H1 (cell line): ENCODE measurements around the gene CENPX. TPM values are rescaled to one million over a fixed set of nuclear protein-coding genes. Genes with fewer than 3 reads are reported as not detected.

Experiments
- polyA plus RNA-seq, 7 experiments: library from polyadenylated mRNA; depleted of rRNA in 3 of 7; stranded (reverse) in 5 of 7; unstranded in 2 of 7; fragments of >200 nt in 5 of 7; fragments of 200-250 nt in 2 of 7; gene quantifications; 1 replicate in 5 of 7; 2 replicates in 1 of 7; 4 replicates in 1 of 7; pipeline versions ENCODE4 v1.2.1 to v1.2.3, GENCODE V29; 2011 to 2013; ENCODE audit warnings: missing spikeins in 2 of 7, mixed read lengths in 2 of 7
- total RNA-seq: library from RNA; stranded (reverse); fragmentation: NEBNext Ultra II Directional; extraction: Animal tissue kit (Norgen Biotek cat#: 25700); gene quantifications from 2 replicates; pipeline ENCODE4 v1.2.1, GENCODE V29; 2021

Gene CENPX
- total and polyA plus RNA-seq, 2 of the 8 experiments (the other 6 are each of a cell fraction or from before 2014, with no cell fraction given): 116 to 122 TPM

Other genes with a start within 250 kb of the CENPX start
- 0.56 and 0.61 TPM in 2 replicates for gene GCGR, start 218.7 kb downstream of the CENPX start, total RNA-seq
- 0.44 and 0.60 TPM in 2 replicates for gene GCGR, start 218.7 kb downstream of the CENPX start, polyA plus RNA-seq (2011; rRNA removed)
- gene MCRIP1, start 189.6 kb downstream of the CENPX start, total RNA-seq: 103 and 115 TPM in 2 replicates
- 151 and 250 TPM in 2 replicates for gene MCRIP1, start 189.6 kb downstream of the CENPX start, polyA plus RNA-seq (2011; rRNA removed)
- not detected in 2 replicates for gene PPP1R27, start 187.8 kb downstream of the CENPX start, total RNA-seq
- 0.27 and 0.30 TPM in 2 replicates for gene PPP1R27, start 187.8 kb downstream of the CENPX start, polyA plus RNA-seq (2011; rRNA removed)
- gene P4HB, start 162.3 kb downstream of the CENPX start, total RNA-seq: 374 and 379 TPM in 2 replicates
- gene P4HB, start 162.3 kb downstream of the CENPX start, polyA plus RNA-seq (2011; rRNA removed): 41.4 and 66.6 TPM in 2 replicates
- gene ARHGDIA, start 151.5 kb downstream of the CENPX start, total RNA-seq: 217 and 246 TPM in 2 replicates
- 62.4 and 155 TPM in 2 replicates for gene ARHGDIA, start 151.5 kb downstream of the CENPX start, polyA plus RNA-seq (2011; rRNA removed)
- gene ALYREF, start 131.3 kb downstream of the CENPX start, total RNA-seq: 186 and 191 TPM in 2 replicates
- gene ALYREF, start 131.3 kb downstream of the CENPX start, polyA plus RNA-seq (2011; rRNA removed): 83.8 and 118 TPM in 2 replicates
- 176 and 182 TPM in 2 replicates for gene ANAPC11, start 131.2 kb downstream of the CENPX start, total RNA-seq
- gene ANAPC11, start 131.2 kb downstream of the CENPX start, polyA plus RNA-seq (2011; rRNA removed): 963 and 1,221 TPM in 2 replicates
- 0.80 and 1.5 TPM in 2 replicates for gene NPB, start 120.6 kb downstream of the CENPX start, total RNA-seq
- 2.5 and 3.9 TPM in 2 replicates for gene NPB, start 120.6 kb downstream of the CENPX start, polyA plus RNA-seq (2011; rRNA removed)
- 29.9 and 31.0 TPM in 2 replicates for gene PCYT2, start 111.5 kb downstream of the CENPX start, total RNA-seq
- 31.3 and 37.7 TPM in 2 replicates for gene PCYT2, start 111.5 kb downstream of the CENPX start, polyA plus RNA-seq (2011; rRNA removed)
- gene SIRT7, start 104.7 kb downstream of the CENPX start, total RNA-seq: 16.6 and 18.7 TPM in 2 replicates
- gene SIRT7, start 104.7 kb downstream of the CENPX start, polyA plus RNA-seq (2011; rRNA removed): 5.8 and 10.3 TPM in 2 replicates
- gene MAFG, start 95.1 kb downstream of the CENPX start, total RNA-seq: 26.9 and 27.7 TPM in 2 replicates
- 25.5 and 36.9 TPM in 2 replicates for gene MAFG, start 95.1 kb downstream of the CENPX start, polyA plus RNA-seq (2011; rRNA removed)
- gene PYCR1, start 85.6 kb downstream of the CENPX start, total RNA-seq: 127 and 145 TPM in 2 replicates
- gene PYCR1, start 85.6 kb downstream of the CENPX start, polyA plus RNA-seq (2011; rRNA removed): 213 and 284 TPM in 2 replicates
- gene MYADML2, start 75.6 kb downstream of the CENPX start, total RNA-seq: 0.17 and 0.26 TPM in 2 replicates
- gene MYADML2, start 75.6 kb downstream of the CENPX start, polyA plus RNA-seq (2011; rRNA removed): 0.47 TPM in 2 replicates
- 0.76 and 1.1 TPM in 2 replicates for gene NOTUM, start 61.7 kb downstream of the CENPX start, total RNA-seq
- gene NOTUM, start 61.7 kb downstream of the CENPX start, polyA plus RNA-seq (2011; rRNA removed): 0.45 and 1.1 TPM in 2 replicates
- gene ASPSCR1, start 45.2 kb downstream of the CENPX start, total RNA-seq: 41.8 and 43.7 TPM in 2 replicates
- gene ASPSCR1, start 45.2 kb downstream of the CENPX start, polyA plus RNA-seq (2011; rRNA removed): 33.3 and 54.6 TPM in 2 replicates
- gene LRRC45, start 427 bp upstream of the CENPX start, total RNA-seq: 28.2 and 29.0 TPM in 2 replicates
- gene LRRC45, start 427 bp upstream of the CENPX start, polyA plus RNA-seq (2011; rRNA removed): 11.5 and 17.3 TPM in 2 replicates
- 167 and 177 TPM in 2 replicates for gene RAC3, start 8.8 kb upstream of the CENPX start, total RNA-seq
- 299 and 520 TPM in 2 replicates for gene RAC3, start 8.8 kb upstream of the CENPX start, polyA plus RNA-seq (2011; rRNA removed)
- gene DCXR, start 14.8 kb upstream of the CENPX start, total RNA-seq: 96.3 and 110 TPM in 2 replicates
- 212 and 338 TPM in 2 replicates for gene DCXR, start 14.8 kb upstream of the CENPX start, polyA plus RNA-seq (2011; rRNA removed)
- gene RFNG, start 28.9 kb upstream of the CENPX start, total RNA-seq: 26.7 and 30.9 TPM in 2 replicates
- 28.4 and 50.3 TPM in 2 replicates for gene RFNG, start 28.9 kb upstream of the CENPX start, polyA plus RNA-seq (2011; rRNA removed)
- 153 and 157 TPM in 2 replicates for gene GPS1, start 29.0 kb upstream of the CENPX start, total RNA-seq
- gene GPS1, start 29.0 kb upstream of the CENPX start, polyA plus RNA-seq (2011; rRNA removed): 277 and 354 TPM in 2 replicates
- gene DUS1L, start 42.9 kb upstream of the CENPX start, total RNA-seq: 68.0 and 69.1 TPM in 2 replicates
- 34.5 and 60.4 TPM in 2 replicates for gene DUS1L, start 42.9 kb upstream of the CENPX start, polyA plus RNA-seq (2011; rRNA removed)
- gene FASN, start 75.4 kb upstream of the CENPX start, total RNA-seq: 559 and 561 TPM in 2 replicates
- gene FASN, start 75.4 kb upstream of the CENPX start, polyA plus RNA-seq (2011; rRNA removed): 143 and 206 TPM in 2 replicates
- 12.6 and 12.9 TPM in 2 replicates for gene CCDC57, start 190.0 kb upstream of the CENPX start, total RNA-seq
- gene CCDC57, start 190.0 kb upstream of the CENPX start, polyA plus RNA-seq (2011; rRNA removed): 8.4 and 10.1 TPM in 2 replicates
- gene SLC16A3, start 206.2 kb upstream of the CENPX start, total RNA-seq: 3.6 and 3.8 TPM in 2 replicates
- gene SLC16A3, start 206.2 kb upstream of the CENPX start, polyA plus RNA-seq (2011; rRNA removed): 8.7 and 12.2 TPM in 2 replicates